Coronary artery (tissue), 2 donors: Measurements from ENCODE around the gene NEDD4.

ENCODE experiments used
- DNase-seq: peaks from one replicate; pipeline ENCODE4 v3.0.0-alpha.2; 2017; ENCODE audit warnings: low spot score
- H3K27ac ChIP-seq, 2 donors: fragments of 200-600 bp; sonication (generic); one replicate each; pipeline ENCODE4 v1.5.1; 2016 to 2019
- H3K4me3 ChIP-seq: fragments of 200-600 bp; sonication (generic); 2 replicates; pipeline ENCODE4 v1.5.1; 2016; ENCODE audit warnings: mild to moderate bottlenecking, moderate library complexity
- CTCF ChIP-seq: fragments of 200-600 bp; sonication (generic); IDR thresholded peaks from one replicate; pipeline ENCODE4 v1.5.1; 2019; ENCODE audit warnings: antibody characterized with exemption

Gene NEDD4

GRCh38 chr15:55990998-55991397, 2.4 kb downstream of the NEDD4 start:
- no peak overlapping the region for H3K4me3 ChIP-seq
- DNase-seq, result no peak
- no peak for TF ChIP-seq CTCF
- H3K27ac ChIP-seq, result no peak overlapping the region

GRCh38 chr15:55990516-55990915, 2.9 kb downstream of the NEDD4 start:
- DNase-seq, result no peak
- no peak for TF ChIP-seq CTCF
- no peak overlapping the region for H3K27ac ChIP-seq
- H3K4me3 ChIP-seq, result no peak overlapping the region

- DNase-seq, result no peak
- no peak overlapping the region for H3K27ac ChIP-seq
- no peak for TF ChIP-seq CTCF
- H3K4me3 ChIP-seq, result no peak overlapping the region
Measured at GRCh38 chr15:55989383-55989782, 4.0 kb downstream of the NEDD4 start.

GRCh38 chr15:55981582-55982249, 11.7 kb downstream of the NEDD4 start:
- no peak overlapping the region for H3K27ac ChIP-seq
- no peak overlapping the region for H3K4me3 ChIP-seq
- DNase-seq, result no peak
- no peak for TF ChIP-seq CTCF

- H3K27ac ChIP-seq, result no peak overlapping the region
- no peak for DNase-seq
- no peak for TF ChIP-seq CTCF
Measured at GRCh38 chr15:55980511-55980910, 12.9 kb downstream of the NEDD4 start.

GRCh38 chr15:55977231-55977630, 16.2 kb downstream of the NEDD4 start:
- H3K27ac ChIP-seq, result no peak overlapping the region
- TF ChIP-seq CTCF, result no peak

More at GRCh38 chr15:55980511-55980910, 12.9 kb downstream of the NEDD4 start:
- no peak overlapping the region for H3K4me3 ChIP-seq

GRCh38 chr15:55970286-55970685, 23.1 kb downstream of the NEDD4 start:
- H3K27ac ChIP-seq, result no peak overlapping the region
- no peak for DNase-seq
- TF ChIP-seq CTCF, result no peak
- H3K4me3 ChIP-seq, result no peak overlapping the region

More at GRCh38 chr15:55977231-55977630, 16.2 kb downstream of the NEDD4 start:
- no peak overlapping the region for H3K4me3 ChIP-seq
- no peak for DNase-seq
